HCEC 1CT (cell line): ENCODE measurements around the gene WNT5B.
"Not testable (repeated sequence)": the region's sequence is repeated elsewhere in the genome, so short reads cannot be mapped to it uniquely, and the experiment has no call there.

ENCODE experiments used
- DNase-seq: peaks from one replicate; pipeline ENCODE4 v3.0.0-alpha.2; 2017

WNT5B gene

GRCh38 chr12:1692895-1693610, 64.0 kb downstream of the WNT5B start:
- DNase-seq = no peak

- not testable (repeated sequence) for DNase-seq
Observed at GRCh38 chr12:1695097-1695496, 66.1 kb downstream of the WNT5B start.

DNA sequence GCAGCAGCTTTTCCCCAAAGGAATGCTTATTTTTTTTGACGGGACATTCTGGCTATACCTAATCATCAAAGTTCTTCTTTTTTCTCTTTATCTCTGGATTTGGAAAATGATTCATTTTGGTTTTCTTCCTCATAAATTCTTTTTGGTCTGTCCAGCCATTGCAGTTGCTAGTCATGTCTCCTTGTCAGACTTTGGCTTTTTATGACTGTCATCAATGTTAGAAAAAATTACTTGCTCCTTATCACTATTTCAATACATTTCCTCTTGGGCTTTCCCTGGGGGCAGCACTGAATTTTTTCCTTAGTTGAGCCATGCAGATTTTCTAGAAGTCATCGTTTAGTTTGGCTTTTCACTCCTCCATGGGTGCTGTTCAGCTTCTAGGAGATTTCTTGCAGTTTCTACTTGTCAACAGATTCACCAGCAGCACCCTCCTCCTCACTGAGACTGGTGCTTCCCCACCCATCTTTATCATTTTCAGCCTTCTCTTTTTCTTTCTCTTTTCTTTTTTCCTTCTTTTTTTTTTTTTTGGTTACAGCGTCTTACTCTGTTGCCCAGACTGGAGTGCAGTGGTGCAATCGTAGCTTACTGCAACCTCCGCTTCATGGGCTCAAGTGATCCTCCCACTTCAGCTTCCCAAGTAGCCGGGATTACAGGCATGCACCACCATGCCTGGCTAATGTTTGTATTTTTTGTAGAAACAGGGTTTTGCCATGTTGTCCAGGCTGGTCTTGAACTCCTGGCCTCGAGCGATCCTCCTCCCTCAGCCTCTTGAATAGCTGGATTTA, 67.0 kb downstream of the WNT5B start:
- DNase-seq = no peak

- no peak for DNase-seq
Observed at GRCh38 chr12:1696800-1697199, 67.8 kb downstream of the WNT5B start.
